ENCODE data around the gene SEMA5A.

The SEMA5A gene

GRCh38 chr5:9009931-9010651 is 535.8 kb downstream of the SEMA5A start:
- DNase-seq (ENCODE audit: low read depth), result no peak

- DNase-seq (ENCODE audit: low read depth), result no peak
Observed at GRCh38 chr5:8997542-8998070, 548.3 kb downstream of the SEMA5A start.

- DNase-seq (ENCODE audit: low read depth), result no peak
Observed at GRCh38 chr5:8993031-8993430, 552.8 kb downstream of the SEMA5A start.
